Measurements from ENCODE around the gene KIAA1217.

DNA sequence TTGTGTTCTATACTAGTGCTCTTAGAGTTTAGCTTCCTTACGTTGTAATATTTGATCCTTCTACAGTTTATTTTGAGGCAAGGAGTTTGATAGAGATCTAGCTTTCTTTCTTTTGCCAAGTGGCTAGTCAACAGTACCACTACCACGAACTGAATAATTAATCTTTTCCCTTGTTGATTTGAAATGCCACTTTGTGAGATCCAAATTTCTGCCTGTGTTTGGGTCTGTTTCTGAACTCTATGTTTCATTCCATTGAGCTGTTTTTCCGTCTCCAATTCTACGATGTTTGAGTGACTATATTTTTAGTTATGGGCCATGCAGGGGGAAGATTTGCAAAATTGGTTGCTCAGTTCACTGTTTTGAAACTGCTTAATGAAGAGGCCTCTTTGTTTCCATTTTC lies 134.7 kb downstream of the KIAA1217 start:
- TF ChIP-seq, protein P1, sequence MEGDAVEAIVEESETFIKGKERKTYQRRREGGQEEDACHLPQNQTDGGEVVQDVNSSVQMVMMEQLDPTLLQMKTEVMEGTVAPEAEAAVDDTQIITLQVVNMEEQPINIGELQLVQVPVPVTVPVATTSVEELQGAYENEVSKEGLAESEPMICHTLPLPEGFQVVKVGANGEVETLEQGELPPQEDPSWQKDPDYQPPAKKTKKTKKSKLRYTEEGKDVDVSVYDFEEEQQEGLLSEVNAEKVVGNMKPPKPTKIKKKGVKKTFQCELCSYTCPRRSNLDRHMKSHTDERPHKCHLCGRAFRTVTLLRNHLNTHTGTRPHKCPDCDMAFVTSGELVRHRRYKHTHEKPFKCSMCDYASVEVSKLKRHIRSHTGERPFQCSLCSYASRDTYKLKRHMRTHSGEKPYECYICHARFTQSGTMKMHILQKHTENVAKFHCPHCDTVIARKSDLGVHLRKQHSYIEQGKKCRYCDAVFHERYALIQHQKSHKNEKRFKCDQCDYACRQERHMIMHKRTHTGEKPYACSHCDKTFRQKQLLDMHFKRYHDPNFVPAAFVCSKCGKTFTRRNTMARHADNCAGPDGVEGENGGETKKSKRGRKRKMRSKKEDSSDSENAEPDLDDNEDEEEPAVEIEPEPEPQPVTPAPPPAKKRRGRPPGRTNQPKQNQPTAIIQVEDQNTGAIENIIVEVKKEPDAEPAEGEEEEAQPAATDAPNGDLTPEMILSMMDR (IDR thresholded peaks at IDR 0.05): no peak
- TF ChIP-seq POLR2A (IDR thresholded peaks at IDR 0.05): no peak

Data from adrenal gland (tissue), 5 donors.